ENCODE results near the gene GNS.
"Not testable (repeated sequence)": the region's sequence is repeated elsewhere in the genome, so short reads cannot be mapped to it uniquely, and the experiment has no call there.

The GNS gene

GRCh38 chr12:64691227-64691794 is 67.9 kb downstream of the GNS start:
- no peak for TF ChIP-seq CTCF (IDR thresholded peaks at IDR 0.05)
- no peak for TF ChIP-seq ZFX (IDR thresholded peaks at IDR 0.05; ENCODE audit: borderline replicate concordance)
- H3K27ac ChIP-seq = no peak overlapping the region

- H3K27ac ChIP-seq = not testable (repeated sequence)
These were observed 69.0 kb downstream of the GNS start for GRCh38 chr12:64690236-64690635.

GRCh38 chr12:64688715-64689114 is 70.5 kb downstream of the GNS start:
- no peak for TF ChIP-seq ZFX (IDR thresholded peaks at IDR 0.05; ENCODE audit: borderline replicate concordance)
- TF ChIP-seq CTCF (IDR thresholded peaks at IDR 0.05) = no peak
- H3K27ac ChIP-seq = no peak overlapping the region

- no peak overlapping the region; the same call in 1 of the 2 replicates for H3K27ac ChIP-seq
These were observed 71.0 kb downstream of the GNS start for GRCh38 chr12:64688219-64688618.

GRCh38 chr12:64687816-64688215 is 71.4 kb downstream of the GNS start:
- no peak overlapping the region; the same call in 1 of the 2 replicates for H3K27ac ChIP-seq

More at GRCh38 chr12:64688219-64688618, 71.0 kb downstream of the GNS start:
- TF ChIP-seq ZFX (IDR thresholded peaks at IDR 0.05; ENCODE audit: borderline replicate concordance) = no peak
- no peak for TF ChIP-seq CTCF (IDR thresholded peaks at IDR 0.05)

GRCh38 chr12:64685605-64686004 is 73.6 kb downstream of the GNS start:
- no peak overlapping the region for H3K27ac ChIP-seq

More at GRCh38 chr12:64687816-64688215, 71.4 kb downstream of the GNS start:
- TF ChIP-seq CTCF (IDR thresholded peaks at IDR 0.05) (no peak), ZFX (IDR thresholded peaks at IDR 0.05; ENCODE audit: borderline replicate concordance) (no peak)

GRCh38 chr12:64685050-64685449 is 74.2 kb downstream of the GNS start:
- H3K27ac ChIP-seq = no peak overlapping the region
- TF ChIP-seq ZFX (IDR thresholded peaks at IDR 0.05; ENCODE audit: borderline replicate concordance) (no peak), CTCF (IDR thresholded peaks at IDR 0.05) (no peak)

More at GRCh38 chr12:64685605-64686004, 73.6 kb downstream of the GNS start:
- TF ChIP-seq ZFX (IDR thresholded peaks at IDR 0.05; ENCODE audit: borderline replicate concordance) (no peak), CTCF (IDR thresholded peaks at IDR 0.05) (no peak)
